Neutrophil (primary cell): Measurements from ENCODE around the gene ZNF547.
A peak's percentile ranks its signal among the peaks of the same experiment; 100 is the strongest.

ENCODE experiments used
- H3K27ac ChIP-seq: fragments of 200-600 bp; sonication (generic); 2 replicates; pipeline ENCODE4 v1.5.1; 2016; ENCODE audit warnings: mild to moderate bottlenecking, moderate library complexity
- H3K27me3 ChIP-seq: fragments of 200-600 bp; sonication (generic); 2 replicates; pipeline ENCODE4 v1.6.0; 2016; ENCODE audit warnings: mild to moderate bottlenecking
- H3K36me3 ChIP-seq: fragments of 200-600 bp; sonication (generic); 2 replicates; pipeline ENCODE4 v1.5.1; 2017
- H3K4me1 ChIP-seq, 2 experiments: fragments of 200-600 bp in 1 of 2; sonication (generic) in 1 of 2; 1 replicate in 1 of 2; 2 replicates in 1 of 2; pipeline versions ENCODE4 v1.5.1 to v1.6.1; 2013 to 2016; ENCODE audit warnings: low read depth in 1 of 2, low read length in 1 of 2, mild to moderate bottlenecking in 1 of 2, moderate library complexity in 1 of 2; ENCODE audit not compliant: control insufficient read depth in 1 of 2, insufficient read depth in 1 of 2
- H3K4me3 ChIP-seq, 2 experiments: fragments of 200-600 bp in 1 of 2; sonication (generic) in 1 of 2; 1 replicate in 1 of 2; 2 replicates in 1 of 2; pipeline ENCODE4 v1.5.1; 2013 to 2016; ENCODE audit warnings: low read depth in 1 of 2, low read length in 1 of 2, mild to moderate bottlenecking in 1 of 2, moderate library complexity in 1 of 2
- H3K9me3 ChIP-seq: fragments of 200-600 bp; sonication (generic); 2 replicates; pipeline ENCODE4 v1.5.1; 2016
- CTCF ChIP-seq: fragments of 200-600 bp; sonication (generic); IDR thresholded peaks from 2 replicates; pipeline ENCODE4 v1.5.1; 2016; ENCODE audit warnings: antibody characterized with exemption

ZNF547 gene

GRCh38 chr19:57376151-57376550, 12.8 kb downstream of the ZNF547 start:
- Histone ChIP-seq H3K9me3 (peaks cover 50% of the 10 kb centered on the region), H3K27ac (no peak overlapping the region), H3K36me3 (no peaks in the 10 kb centered on the region), H3K4me1 (no peaks in the 10 kb centered on the region), H3K4me3 (no peak overlapping the region), H3K27me3 (no peaks in the 10 kb centered on the region)
- no peak for TF ChIP-seq CTCF

GRCh38 chr19:57377498-57378146, 14.3 kb downstream of the ZNF547 start:
- H3K27ac ChIP-seq = no peak overlapping the region
- no peaks in the 10 kb centered on the region for H3K27me3 ChIP-seq
- no peak overlapping the region for H3K4me3 ChIP-seq
- H3K4me1 ChIP-seq = no peaks in the 10 kb centered on the region
- TF ChIP-seq CTCF = no peak
- no peaks in the 10 kb centered on the region for H3K36me3 ChIP-seq
- peaks cover 50% of the 10 kb centered on the region for H3K9me3 ChIP-seq

GRCh38 chr19:57380923-57381322, 17.6 kb downstream of the ZNF547 start:
- Histone ChIP-seq H3K27ac (no peak overlapping the region), H3K27me3 (no peaks in the 10 kb centered on the region), H3K9me3 (peaks cover 32% of the 10 kb centered on the region), H3K36me3 (no peaks in the 10 kb centered on the region), H3K4me1 (no peaks in the 10 kb centered on the region), H3K4me3 (no peak overlapping the region)
- no peak for TF ChIP-seq CTCF

DNA sequence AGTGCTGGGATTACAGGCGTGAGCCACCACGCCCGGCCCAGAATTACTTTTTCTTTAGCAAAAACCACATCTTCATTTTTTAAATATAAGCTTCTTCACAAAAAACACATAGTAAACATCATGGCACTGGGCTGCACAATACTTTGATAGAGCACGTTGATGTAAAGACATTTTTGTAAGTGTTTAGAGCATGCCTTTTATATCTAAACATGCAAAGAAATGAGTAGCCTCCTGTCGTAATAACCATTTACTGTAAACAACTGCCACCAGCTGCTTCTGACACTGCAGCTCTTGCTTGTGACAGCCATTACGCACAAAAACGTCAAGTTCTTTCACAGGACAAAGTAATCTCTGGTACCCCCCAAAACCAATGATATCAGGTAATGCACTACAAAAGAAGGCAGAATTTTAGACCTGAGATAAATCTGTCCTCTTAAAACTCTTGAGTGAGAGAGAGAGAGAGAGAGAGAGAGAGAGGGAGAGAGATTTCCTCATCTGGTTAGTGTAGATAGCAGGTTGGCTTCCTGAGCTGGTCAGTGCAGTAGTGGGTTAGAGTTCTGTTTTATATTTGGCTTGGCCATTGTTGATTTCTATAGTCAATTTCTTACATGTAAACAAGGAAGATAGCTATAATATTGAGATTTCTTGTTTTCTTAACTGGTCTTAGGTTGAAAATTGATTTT, 19.6 kb downstream of the ZNF547 start:
- Histone ChIP-seq H3K4me1 (no peaks in the 10 kb centered on the region), H3K27me3 (no peaks in the 10 kb centered on the region), H3K4me3 (no peak overlapping the region), H3K36me3 (no peaks in the 10 kb centered on the region), H3K27ac (no peak overlapping the region), H3K9me3 (peaks cover 19% of the 10 kb centered on the region)
- no peak for TF ChIP-seq CTCF

- TF ChIP-seq CTCF = no peak
- Histone ChIP-seq H3K27me3 (no peaks in the 10 kb centered on the region), H3K36me3 (no peaks in the 10 kb centered on the region), H3K9me3 (peaks cover 16% of the 10 kb centered on the region), H3K4me1 (peaks cover 12 to 13% of the 10 kb centered on the region in 2 experiments), H3K4me3 (peak overlapping the region; percentile 58 to 70), H3K27ac (peak overlapping the region; percentile 42)
Measured at GRCh38 chr19:57389194-57389729, 25.9 kb downstream of the ZNF547 start.
